ENCODE results near the gene ALDH18A1.

Gene ALDH18A1

DNA sequence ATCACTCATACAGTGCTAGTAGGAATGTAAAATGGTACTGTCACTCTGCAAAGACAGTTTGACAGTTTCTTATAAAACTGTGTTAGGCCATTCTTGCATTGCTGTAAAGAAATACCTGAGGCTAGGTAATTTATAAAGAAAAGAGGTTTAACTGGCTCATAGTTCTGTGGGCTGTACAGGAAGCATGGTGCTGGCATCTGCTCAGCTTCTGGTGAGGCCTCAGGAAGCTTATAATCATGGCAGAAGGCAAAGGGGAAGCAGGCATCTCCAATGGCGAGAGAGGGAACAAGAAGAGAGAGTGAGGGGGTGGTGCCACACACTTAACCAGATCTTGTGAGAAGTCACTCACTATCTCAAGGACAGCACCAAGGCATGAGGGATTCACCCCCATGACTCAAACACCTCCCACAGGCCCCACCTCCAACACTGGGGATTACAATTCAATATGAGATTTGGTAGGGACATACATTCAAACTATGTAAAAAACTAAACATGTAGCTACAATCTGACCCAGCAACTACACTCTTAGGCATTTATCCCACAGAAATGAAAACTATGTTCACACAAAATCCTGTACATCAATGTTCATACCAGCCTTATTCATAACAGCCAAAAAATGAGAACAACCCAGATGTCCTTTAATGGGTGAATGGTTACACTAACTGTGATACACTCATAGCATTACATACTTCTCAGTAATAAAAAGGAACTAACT, 5.0 kb downstream of the ALDH18A1 start:
- DNase-seq (ENCODE audit: low read depth) = no peak
- no peak overlapping the region for H3K4me3 ChIP-seq (ENCODE audit: low read depth, low read length)
- TF ChIP-seq, protein P1, sequence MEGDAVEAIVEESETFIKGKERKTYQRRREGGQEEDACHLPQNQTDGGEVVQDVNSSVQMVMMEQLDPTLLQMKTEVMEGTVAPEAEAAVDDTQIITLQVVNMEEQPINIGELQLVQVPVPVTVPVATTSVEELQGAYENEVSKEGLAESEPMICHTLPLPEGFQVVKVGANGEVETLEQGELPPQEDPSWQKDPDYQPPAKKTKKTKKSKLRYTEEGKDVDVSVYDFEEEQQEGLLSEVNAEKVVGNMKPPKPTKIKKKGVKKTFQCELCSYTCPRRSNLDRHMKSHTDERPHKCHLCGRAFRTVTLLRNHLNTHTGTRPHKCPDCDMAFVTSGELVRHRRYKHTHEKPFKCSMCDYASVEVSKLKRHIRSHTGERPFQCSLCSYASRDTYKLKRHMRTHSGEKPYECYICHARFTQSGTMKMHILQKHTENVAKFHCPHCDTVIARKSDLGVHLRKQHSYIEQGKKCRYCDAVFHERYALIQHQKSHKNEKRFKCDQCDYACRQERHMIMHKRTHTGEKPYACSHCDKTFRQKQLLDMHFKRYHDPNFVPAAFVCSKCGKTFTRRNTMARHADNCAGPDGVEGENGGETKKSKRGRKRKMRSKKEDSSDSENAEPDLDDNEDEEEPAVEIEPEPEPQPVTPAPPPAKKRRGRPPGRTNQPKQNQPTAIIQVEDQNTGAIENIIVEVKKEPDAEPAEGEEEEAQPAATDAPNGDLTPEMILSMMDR (IDR thresholded peaks at IDR 0.05; ENCODE audit: low read depth, low read length, missing control alignments) = no peak

DNA sequence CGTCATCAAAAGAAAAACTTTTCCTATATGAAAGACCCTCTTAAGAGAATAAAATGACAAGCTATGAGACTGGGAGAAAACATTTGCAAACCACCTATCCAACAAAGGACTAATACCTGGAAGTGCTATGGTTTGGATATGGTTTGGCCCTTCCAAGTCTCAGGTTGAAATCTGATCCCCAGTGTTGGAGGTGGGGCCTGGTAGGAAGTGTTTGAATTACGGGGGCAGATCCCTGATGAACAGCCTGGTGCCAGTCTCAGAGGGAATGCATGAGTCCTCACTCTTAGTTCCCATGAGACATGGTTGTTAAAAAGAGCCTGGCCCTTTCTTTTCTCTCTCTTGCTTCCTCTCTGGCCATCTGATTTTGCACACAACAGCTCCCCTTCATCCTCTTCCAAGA, 6.3 kb downstream of the ALDH18A1 start:
- no peak overlapping the region for H3K4me3 ChIP-seq (ENCODE audit: low read depth, low read length)
- TF ChIP-seq, protein P1 (IDR thresholded peaks at IDR 0.05; ENCODE audit: low read depth, low read length, missing control alignments) = no peak
- no peak for DNase-seq (ENCODE audit: low read depth)

DNA sequence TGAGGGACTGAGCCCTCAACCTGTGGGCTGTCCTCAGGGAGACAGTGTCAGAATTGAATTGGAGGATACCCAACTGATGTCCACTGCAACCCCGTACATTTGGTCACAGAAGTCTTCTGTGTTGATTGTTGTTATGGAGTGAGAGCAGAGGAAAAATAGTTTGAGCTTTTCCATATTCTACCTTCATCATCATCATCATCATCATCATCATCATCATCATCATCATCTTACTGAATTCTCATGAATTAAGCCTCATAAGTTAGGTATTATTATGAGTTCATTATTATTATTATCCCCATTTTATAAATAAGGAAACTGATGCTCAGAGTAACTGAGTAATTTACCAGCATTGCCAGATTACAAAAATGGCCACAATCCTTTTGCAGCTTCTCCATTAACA, 8.4 kb downstream of the ALDH18A1 start:
- DNase-seq (ENCODE audit: low read depth) = no peak
- TF ChIP-seq, protein P1 (IDR thresholded peaks at IDR 0.05; ENCODE audit: low read depth, low read length, missing control alignments) = no peak
- H3K4me3 ChIP-seq (ENCODE audit: low read depth, low read length) = no peak overlapping the region

DNA sequence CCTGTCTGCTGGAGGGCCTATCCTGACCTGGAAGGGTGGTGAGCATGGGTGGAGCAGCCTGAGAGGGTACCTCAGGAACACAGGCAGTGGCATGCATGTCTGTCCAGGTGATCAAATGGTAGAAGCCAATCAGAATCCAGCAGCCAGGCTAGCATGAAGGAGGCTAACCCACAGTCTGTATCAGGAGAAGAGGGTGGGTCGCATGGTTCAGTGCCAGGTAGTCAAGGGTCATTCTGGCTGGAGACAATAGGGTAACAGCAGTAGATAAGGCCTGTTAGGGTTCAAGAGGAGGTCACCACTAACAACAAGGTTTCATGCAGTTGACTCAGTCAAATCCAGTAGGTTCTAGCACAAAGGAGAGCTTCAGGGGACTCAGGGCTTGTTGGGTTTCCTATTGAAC, 10.4 kb downstream of the ALDH18A1 start:
- H3K4me3 ChIP-seq (ENCODE audit: low read depth, low read length) = no peak overlapping the region
- DNase-seq (ENCODE audit: low read depth) = no peak
- TF ChIP-seq, protein P1 (IDR thresholded peaks at IDR 0.05; ENCODE audit: low read depth, low read length, missing control alignments) = no peak

DNA sequence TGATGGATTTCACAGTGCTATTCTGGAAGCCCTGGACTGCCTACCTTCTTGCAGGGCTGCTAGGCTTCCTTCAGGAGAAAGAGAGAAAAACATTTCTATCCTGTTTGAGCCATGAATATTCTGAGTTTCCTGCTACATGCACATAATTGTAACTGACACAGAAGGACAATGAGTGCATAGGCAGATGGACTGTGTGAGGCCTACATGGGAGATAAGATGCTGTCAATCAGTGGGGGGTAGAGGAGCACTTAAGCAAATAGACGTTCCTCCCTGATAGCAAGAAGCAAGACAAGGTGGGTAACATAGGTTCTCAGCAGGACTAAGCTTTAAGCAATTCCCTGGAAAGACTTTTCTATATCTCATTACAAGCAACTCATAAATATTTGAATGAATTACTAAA, 11.6 kb downstream of the ALDH18A1 start:
- no peak for DNase-seq (ENCODE audit: low read depth)
- TF ChIP-seq, protein P1 (IDR thresholded peaks at IDR 0.05; ENCODE audit: low read depth, low read length, missing control alignments) = no peak
- H3K4me3 ChIP-seq (ENCODE audit: low read depth, low read length) = no peak overlapping the region

DNA sequence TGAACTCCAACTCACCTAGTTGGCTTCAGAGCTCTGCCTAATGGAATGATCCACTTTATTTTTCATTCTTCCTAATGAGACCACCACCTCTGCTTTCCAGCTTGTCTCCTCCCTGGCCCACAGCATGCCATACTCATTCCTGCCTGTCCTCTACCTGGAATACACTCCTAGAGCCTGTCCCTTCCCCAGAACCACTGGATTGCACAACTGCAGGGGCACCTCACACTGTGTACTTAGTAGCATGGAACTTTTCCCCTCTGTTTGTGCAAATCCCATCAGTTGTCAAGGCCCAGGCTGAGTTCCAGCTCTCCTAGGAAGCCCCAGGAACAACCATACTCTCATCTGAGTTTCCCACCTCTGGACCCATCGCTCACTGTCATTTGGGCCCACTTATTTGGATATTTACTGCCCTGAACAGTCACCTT, 15.6 kb downstream of the ALDH18A1 start:
- DNase-seq (ENCODE audit: low read depth) = no peak
- no peak overlapping the region for H3K4me3 ChIP-seq (ENCODE audit: low read depth, low read length)
- TF ChIP-seq, protein P1 (IDR thresholded peaks at IDR 0.05; ENCODE audit: low read depth, low read length, missing control alignments) = no peak

DNA sequence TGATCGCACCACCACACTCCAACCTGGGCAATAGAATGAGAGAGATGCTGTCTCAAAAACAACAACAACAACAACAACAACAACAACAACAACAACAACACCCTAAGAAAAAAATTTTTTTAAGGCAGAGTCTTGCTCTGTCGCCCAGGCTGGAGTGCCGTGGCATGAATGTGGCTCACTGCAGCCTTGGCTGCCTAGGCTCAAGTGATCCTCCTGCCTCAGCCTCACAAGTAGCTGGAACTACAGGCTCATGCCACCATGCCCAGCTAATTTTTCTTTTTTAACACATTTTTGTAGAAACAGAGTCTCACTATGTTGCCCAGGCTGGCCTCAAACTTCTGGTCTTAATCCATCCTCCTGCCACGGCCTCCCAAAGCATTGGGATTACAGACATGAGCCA, 18.6 kb downstream of the ALDH18A1 start:
- no peak overlapping the region for H3K4me3 ChIP-seq (ENCODE audit: low read depth, low read length)
- no peak for DNase-seq (ENCODE audit: low read depth)
- TF ChIP-seq, protein P1 (IDR thresholded peaks at IDR 0.05; ENCODE audit: low read depth, low read length, missing control alignments) = no peak

Data from GM12864 (cell line).